PFSK-1 (cell line): ENCODE data around the gene DYRK1A.

Experiments
- FOXP2 ChIP-seq: optimal IDR thresholded peaks from 2 replicates; pipeline ENCODE3; 2011; ENCODE audit warnings: borderline replicate concordance, control low read depth, inconsistent platforms; ENCODE audit not compliant: insufficient read depth; ENCODE audit errors: extremely low read length, extremely low read depth
- POLR2AphosphoS5 ChIP-seq: IDR thresholded peaks from 2 replicates; pipeline ENCODE4 v1.6.1; 2012; ENCODE audit warnings: low read depth, mild to moderate bottlenecking, control low read depth, low read length, moderate library complexity
- SIN3A ChIP-seq: IDR thresholded peaks from 2 replicates; pipeline ENCODE4 v1.6.1; 2012; ENCODE audit warnings: mild to moderate bottlenecking, low read length, moderate library complexity, borderline replicate concordance; ENCODE audit not compliant: insufficient read depth
- TAF1 ChIP-seq: IDR thresholded peaks from 2 replicates; pipeline ENCODE4 v1.6.1; 2012; ENCODE audit warnings: low read length, control low read depth, borderline replicate concordance; ENCODE audit not compliant: insufficient read depth
- TF ChIP-seq, protein P1 (sequence below), 2 experiments: IDR thresholded peaks; 2 replicates each; pipeline versions ENCODE4 v1.6.1 to v1.8.0; 2011 to 2012; ENCODE audit warnings: low read depth in 2 of 2, low read length in 2 of 2, control low read depth in 1 of 2, inconsistent platforms in 1 of 2, mild to moderate bottlenecking in 1 of 2, moderate library complexity in 1 of 2; ENCODE audit not compliant: insufficient read depth in 1 of 2

DNA sequence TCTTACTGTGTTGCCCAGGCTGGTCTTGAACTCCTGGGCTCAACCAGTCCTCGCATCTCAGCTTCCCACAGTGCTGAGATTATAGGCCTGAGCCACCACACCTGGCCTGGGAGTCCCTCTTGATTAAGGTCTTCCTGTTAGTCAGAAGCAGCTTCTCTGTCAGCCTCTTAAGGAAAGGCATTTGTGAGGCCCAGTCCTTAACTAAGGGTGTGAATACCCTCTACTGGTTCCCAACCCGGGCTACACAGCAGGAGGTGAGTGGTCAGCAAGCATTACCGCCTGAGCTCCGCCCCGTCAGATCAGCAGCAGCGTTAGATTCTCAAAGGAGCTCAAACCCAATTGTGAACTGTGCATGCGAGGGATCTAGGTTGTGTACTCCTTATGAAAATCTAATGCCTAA is 117.2 kb downstream of the DYRK1A start:
- no peak for TF ChIP-seq POLR2AphosphoS5
- TF ChIP-seq TAF1, result no peak
- TF ChIP-seq, protein P1, sequence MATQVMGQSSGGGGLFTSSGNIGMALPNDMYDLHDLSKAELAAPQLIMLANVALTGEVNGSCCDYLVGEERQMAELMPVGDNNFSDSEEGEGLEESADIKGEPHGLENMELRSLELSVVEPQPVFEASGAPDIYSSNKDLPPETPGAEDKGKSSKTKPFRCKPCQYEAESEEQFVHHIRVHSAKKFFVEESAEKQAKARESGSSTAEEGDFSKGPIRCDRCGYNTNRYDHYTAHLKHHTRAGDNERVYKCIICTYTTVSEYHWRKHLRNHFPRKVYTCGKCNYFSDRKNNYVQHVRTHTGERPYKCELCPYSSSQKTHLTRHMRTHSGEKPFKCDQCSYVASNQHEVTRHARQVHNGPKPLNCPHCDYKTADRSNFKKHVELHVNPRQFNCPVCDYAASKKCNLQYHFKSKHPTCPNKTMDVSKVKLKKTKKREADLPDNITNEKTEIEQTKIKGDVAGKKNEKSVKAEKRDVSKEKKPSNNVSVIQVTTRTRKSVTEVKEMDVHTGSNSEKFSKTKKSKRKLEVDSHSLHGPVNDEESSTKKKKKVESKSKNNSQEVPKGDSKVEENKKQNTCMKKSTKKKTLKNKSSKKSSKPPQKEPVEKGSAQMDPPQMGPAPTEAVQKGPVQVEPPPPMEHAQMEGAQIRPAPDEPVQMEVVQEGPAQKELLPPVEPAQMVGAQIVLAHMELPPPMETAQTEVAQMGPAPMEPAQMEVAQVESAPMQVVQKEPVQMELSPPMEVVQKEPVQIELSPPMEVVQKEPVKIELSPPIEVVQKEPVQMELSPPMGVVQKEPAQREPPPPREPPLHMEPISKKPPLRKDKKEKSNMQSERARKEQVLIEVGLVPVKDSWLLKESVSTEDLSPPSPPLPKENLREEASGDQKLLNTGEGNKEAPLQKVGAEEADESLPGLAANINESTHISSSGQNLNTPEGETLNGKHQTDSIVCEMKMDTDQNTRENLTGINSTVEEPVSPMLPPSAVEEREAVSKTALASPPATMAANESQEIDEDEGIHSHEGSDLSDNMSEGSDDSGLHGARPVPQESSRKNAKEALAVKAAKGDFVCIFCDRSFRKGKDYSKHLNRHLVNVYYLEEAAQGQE (IDR thresholded peaks at IDR 0.05; ENCODE audit: insufficient read depth in 1 of 2, low read depth in 2 of 2, low read length in 2 of 2), result no peak
- no peak for TF ChIP-seq FOXP2
- no peak for TF ChIP-seq SIN3A
